C1 segment of cervical spinal cord (tissue), 14 donors: ENCODE data around the gene EPHB1.
A peak's percentile ranks its signal among the peaks of the same experiment; 100 is the strongest.

Experiments used
- DNase-seq, 14 donors: peaks; one replicate each; lab custom pipeline; 2025; lab: John Stamatoyannopoulos, UW

Gene EPHB1

DNA sequence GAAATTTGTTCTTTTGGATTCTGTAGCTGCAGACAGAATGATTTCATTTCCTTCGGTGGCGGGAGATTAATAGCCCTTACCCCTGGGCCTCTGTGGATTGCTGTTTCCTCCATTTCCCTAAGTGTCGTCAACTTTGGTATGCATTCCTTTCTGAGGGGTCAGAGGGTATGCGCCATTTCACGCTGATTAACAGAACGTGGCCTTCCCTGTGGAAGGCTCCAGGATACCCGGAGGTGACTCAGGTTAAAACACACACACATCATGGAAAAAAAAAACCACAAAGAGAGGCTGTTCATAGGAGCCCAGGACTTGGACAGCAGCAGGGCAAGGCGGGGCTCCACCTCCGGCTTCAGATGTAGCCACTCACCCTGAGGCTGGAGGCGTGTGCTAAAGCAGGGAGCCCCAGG is 51.9 kb downstream of the EPHB1 start:
- DNase-seq = no peak

DNA sequence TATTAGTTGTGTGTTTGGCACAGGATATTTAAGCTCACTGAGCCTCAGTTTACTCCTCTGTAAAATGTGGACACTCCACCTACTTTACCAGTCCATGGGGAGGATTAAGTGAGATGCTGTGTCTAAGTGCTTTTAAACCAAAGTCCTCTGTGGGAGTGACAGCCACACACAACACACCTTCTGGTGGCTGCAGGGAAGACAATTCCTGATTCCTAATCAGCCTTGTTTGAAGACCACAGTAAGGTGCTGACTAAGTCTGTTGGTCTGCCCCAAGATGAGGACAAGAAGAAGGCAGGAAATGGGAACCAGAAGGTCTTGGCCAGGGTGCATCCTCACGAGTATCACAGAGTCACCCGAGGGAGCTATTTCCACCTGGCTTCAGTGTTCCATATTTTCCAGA is 52.3 kb downstream of the EPHB1 start:
- DNase-seq = no peak

DNA sequence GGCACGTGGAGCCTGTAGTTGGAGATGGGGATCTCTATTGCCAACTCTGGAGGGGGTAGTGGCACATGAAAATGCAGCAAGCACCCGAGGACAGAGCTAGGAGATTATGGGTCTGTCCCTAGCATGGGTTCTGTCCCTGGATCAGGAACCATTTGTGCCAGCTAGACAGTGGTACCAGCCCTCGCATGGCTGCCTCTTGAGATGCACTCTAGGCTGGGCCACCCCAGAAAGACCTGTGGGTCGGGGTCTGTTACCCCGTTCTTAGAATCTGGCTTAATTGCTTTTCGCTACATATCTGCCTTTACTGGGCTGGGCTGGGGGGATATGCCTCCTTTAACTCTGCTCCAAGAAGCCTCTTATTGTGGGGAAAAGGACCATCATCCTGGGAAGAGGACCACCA is 54.5 kb downstream of the EPHB1 start:
- DNase-seq = no peak

DNA sequence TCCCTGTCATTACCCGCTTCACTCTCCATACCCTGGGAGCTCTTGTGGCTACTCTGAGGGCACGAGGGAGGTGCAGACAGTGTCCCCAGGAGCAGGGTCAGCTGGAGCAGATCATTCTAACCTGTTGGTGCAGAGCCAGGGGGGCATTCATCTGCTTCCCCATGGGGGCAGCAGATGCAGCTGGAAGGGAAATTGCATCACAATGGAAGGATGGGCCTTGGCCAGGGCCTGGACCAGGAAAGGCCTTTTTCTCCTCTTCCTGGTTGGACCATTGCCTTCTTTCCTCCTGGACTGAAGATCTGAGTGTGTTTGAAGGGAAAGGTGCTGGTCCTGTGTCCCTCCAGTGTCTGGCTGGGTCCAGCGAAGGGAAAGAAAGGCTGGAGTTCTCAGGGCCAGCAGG is 55.7 kb downstream of the EPHB1 start:
- peak in 1 of 14 donors; percentile 54 for DNase-seq

DNA sequence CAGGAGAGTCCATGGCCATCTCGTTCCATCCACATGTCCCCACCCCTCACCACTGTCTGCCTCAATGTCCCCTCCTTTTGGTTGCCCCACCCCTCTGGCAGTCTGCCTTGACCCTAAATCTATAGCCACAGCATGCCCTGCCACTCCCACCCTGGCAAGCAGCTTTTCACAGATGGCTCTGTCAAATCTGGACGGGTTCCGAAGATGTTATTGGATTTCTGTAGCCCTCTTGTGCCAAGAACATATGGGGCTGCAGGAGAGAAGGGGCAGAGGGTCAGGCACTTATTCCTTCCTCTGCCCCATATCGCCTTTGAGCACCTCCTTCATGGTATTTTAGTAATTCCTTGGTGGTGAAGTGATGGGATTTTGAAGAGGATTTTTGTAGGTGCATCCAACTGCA is 57.1 kb downstream of the EPHB1 start:
- DNase-seq = peak in 1 of 14 donors; percentile 82

DNA sequence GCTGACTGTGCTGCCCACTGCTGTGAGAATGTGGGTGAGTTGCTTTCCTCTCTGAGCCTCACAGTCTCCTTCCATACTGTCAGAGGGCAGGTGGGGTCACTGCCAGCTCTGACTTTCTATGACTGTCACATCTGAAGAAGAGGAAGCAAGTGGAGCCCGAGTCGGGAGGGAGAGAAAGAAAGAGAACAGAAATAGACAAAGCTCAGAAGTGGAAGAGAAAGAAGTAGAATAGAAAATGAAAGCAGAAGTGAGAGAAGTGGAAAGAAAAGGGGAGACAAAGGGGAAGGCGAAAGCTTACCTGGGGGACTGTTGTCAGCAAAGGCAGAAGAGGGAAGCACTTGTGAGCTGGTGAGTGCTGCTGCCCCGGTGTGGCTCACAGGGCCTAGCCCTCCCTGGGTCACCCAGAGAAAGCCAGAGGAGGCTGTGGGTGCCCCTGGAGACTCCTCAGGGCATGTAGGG is 57.9 kb downstream of the EPHB1 start:
- DNase-seq = peak in 4 of 14 donors; percentile 9 to 31 (median 16)

DNA sequence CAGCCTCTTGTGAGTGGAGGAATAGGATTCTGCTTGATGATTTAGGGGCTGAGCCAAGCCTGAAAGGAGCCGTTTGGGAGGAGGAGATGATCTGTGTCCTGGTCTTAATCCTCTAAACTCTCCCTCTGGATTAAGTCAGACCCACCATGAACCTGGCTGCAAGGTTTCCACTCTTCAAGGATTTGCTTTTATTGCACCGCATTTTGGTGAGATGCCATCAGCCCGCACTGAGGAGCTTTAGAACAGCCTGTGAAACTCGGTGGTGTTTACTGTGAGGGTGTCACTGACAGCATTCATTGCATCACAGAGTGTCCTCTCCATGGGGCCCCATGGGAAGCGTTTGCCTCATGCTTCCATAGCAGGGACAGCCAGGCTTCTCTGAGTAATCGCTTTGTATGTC is 59.2 kb downstream of the EPHB1 start:
- DNase-seq = peak in 1 of 14 donors; percentile 69

DNA sequence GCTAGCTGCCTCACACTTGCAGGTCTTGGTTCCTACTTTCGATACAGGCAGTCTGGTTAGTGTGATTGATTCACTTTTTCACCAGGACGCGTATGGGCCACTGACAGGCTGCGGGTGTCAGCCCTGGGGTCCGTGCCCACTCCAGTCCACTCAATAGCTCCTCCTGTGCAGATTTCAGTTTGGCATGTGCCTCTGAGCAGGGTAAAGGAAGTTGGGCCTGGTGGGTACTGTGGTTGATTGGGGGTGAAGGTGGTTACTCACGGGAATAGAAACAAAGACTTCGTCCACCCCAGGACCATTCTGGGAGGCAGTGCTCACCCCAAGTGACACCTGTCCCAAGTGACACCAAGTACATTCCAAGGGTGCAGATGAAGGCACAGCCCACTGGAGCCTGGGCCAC is 62.3 kb downstream of the EPHB1 start:
- no peak for DNase-seq

DNA sequence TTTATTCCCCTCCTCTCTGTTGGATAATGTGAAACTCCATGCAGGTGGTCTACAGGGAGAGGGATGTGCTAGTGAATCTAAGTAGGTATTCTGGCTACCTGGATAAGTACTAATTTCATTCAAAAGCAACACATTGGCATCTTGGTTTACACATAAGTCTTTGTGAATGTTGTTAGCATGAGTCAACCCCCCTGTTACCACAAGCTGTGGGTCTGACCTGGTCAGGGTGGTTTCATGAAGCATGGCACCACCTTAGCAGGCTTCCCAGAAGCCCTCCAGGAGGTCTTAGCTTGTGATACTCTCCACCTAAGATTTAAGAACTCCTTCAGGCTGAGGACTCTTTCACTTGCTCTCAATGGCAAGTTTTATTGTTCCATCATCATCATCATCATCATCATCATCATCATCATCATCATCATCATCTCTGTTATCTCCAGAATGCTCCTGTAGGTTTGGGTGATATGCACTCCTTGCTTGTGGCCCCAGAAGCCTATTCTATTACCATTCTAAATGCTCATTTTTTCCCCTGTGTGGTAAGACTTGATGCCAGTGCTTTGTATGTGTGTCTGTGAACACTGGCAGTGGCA is 62.8 kb downstream of the EPHB1 start:
- no peak for DNase-seq

DNA sequence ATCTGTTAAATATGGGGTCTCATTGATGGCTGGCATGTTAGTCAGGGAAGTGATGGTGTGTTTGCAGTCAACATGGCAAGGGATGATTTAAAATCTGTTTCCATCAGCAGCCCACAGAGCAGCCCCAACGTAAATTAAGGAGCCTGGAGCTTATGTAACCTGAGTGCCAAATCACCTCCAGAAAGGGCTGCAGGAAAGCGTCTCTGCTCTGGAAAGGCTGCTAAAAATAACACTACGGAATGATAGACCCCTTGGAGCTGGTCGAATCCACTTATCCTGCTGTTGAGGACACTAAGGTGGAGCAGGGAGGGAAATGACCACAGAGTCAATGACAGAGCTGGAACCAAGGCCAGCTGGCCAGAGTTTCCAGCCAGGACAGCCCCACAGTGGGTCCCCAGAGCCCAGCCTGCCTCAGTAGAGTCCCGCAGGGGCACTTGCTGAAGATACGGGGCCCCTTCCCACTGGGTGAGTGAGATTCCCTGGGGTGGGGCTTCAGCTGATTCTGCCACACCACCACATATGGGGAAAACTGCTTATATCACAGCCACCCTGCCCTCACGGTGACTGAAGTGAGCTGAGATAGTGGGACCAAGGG is 63.5 kb downstream of the EPHB1 start:
- DNase-seq = peak in 1 of 14 donors; percentile 69

DNA sequence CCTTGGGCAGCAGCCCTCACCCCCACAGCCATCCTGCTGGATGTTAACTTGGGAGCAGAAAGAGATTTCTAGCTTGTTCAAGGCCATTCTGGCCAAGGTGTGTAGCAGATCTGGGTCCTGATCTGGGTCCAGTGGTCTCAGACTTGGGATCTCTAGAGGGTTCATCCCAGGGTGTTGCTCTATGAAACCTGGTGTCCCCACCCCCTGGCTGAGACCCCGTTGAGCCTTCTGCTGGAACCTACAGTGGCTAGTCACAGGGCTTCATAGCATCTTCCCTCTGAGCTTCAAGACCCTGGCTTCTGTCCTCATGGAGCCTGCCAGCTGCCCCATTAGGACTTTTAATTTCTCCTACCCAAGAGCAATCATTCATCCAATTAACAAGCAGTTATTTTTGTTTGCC is 64.3 kb downstream of the EPHB1 start:
- DNase-seq = no peak

DNA sequence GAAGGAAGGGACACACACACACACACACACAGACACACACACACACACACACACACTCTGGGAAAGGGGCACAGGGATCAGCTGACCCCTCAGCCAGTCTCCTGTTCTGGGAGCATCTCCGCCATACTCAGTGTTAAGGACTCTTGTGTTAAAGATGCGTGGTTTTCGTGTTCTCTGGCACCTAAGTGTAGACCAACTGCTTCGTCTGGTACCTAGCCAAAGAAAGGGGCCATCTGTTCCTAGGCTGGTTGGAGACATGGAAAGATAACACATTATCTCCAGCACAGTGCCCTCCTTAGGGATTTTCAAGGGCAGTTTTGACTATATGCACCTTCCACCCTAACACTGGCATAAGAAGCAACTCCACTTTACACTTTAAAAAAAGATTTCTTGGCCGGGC is 65.1 kb downstream of the EPHB1 start:
- peak in 2 of 14 donors; percentile 25 to 91 for DNase-seq

DNA sequence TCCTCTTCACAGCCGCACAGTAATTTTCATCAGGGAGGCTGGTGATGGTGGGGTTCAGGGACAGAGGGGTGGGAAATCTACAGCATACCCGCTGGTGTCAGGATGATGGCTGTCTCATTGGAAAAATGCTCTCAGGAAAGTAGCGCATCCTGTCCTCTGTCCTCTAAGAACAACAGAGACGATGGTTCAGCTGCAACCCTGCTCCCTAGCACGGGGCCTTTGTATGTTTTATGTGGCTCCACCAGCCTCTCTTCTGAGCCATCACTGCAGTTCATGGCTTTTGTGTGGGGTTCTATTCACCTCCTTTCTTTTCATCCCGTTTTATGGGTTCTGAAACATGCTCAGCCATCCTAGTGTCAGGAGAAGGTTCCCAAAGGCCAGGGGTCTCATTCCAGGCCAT is 68.9 kb downstream of the EPHB1 start:
- DNase-seq = no peak

DNA sequence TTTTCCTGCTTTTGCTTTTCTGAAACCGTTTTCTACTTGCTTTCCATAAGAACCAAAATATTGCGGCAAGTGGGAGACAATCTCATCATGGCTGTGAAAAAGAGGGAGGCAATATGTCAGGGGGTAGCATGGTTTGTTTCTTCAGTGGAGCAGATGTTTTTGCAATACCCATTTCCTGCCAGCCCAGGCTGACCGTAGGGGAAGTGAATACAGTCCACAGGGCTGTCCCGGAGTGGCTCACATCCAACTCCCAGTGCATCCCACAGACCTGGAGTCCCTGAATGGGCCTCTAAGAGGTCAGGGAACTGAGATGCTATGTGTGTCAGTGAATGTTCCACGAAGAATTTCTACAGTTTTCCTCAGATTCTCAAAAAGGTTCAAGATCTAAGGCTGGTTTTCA is 69.6 kb downstream of the EPHB1 start:
- DNase-seq = no peak

DNA sequence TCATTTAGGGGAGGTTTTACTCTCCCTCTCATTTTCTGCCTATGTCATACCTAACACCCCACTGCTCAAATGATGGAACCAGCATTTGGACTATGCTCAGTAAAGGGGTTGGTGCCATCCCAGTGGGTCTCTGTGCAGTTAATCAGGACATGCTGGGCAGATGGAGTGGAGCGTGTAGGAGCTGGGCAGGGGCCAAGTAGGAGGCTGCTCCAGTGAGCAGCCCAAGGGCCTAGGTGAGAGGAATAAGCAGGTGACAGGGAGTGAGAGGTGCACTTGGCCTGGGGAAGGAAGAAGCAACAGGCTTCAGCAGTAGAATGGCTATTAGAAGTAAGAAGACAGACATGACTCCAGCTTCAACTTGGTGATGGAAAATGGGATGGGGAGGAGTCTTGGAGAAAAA is 72.2 kb downstream of the EPHB1 start:
- peak in 1 of 14 donors; percentile 57 for DNase-seq

DNA sequence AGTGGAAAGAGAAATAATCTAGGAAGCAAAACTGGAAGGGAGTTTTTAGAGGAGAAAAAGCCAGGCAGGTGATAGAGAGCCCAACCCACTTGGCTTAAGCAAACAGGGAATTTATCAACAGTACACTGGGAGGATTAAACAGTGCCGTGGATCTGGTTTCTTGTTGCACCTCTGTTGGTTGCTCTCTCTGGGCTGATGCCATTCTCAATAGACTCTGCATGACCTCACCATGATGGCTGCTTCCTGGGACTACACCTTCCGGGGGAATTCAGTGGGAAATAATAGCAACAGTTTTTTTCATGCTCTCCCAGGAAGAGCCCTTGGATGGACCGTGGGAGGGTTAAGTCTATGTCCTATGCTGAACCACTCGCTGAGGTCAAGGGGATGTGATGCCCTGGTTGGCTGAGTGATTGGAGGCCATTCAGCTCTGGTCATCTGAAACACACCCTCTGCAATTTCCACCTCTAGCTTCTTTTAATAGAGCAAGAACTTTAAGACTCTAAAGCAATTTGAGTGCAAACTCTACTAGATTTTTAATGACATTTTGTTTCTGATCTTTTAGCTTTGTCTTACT is 74.2 kb downstream of the EPHB1 start:
- DNase-seq = no peak

DNA sequence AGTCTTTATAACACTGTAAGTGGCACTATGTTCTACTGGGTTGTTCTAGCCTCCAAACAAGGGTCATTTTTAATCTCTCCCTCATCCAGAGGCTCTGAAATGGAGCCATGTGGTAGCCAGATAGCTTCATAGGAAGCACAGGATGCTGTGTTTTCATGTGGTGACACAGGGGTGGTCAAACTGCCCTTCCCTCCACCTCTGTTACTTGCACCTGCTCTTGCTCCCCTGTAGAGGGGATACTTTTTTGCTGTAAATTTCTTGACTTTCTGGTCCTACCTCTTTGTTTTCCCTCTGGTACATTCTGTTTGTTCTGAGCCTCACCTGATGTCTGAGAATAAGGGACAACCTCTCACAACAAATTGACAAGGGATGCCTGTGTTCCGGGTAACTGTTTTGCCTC is 76.8 kb downstream of the EPHB1 start:
- DNase-seq = no peak

DNA sequence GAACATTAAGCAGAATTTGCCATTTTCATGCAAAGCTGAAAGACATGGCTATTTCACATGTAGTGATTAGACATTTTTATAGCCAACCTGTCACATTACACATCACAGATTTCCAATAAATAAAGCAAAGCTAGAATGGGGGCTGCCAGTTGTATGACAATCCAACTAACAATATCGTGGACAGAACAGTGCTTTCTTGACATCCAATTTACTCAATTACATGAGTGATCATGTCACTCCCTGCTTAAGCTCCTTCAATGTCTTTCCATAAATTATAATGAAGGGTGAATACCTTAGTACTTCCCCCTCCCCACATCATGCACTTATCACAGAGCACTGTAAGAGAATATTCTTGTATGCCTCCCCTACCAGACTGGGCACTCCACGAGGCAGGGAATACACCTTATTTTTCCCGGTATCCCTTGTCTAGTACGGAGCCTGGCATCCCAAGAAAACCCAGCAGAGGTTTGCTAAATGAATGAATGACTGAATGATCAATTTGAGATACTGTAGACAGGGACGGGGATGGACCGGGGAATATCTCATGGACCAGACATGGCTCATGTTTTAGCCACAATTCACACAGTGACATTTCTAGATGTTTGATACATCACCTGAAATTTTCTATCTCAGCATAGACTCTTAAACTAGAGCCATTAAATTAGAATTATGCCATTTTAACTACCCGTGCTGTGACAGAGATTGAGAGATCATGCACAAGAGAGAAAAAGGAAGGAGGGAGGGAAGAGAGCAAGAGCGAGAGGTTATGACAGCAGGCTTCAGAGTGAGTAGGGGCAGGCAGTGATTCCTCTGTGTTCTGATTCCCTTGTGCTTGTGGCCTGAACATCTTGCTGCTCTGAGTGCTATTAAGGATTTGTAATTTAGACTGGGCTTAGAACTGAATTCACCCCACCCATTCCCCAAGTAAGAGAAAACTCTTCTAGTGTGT is 77.7 kb downstream of the EPHB1 start:
- no peak for DNase-seq

DNA sequence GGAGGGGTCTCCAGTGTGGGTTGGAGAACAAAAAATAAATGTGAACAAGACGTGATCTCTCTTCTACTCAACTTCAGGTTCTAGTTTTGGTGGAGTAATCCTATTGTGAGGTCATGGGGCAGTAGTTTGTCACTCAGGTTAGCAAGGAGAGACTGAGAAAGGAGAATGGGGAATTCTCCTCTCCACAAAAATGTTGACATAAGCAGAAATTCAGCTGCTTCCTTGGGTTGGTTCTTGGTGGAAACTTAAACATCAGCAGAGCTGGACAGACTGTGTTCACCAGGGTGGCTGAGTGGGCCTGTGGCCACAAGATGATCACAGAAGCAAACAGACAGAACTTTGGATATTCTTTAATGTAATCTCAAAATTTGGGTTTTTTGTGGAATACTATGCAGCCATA is 78.7 kb downstream of the EPHB1 start:
- DNase-seq = no peak

DNA sequence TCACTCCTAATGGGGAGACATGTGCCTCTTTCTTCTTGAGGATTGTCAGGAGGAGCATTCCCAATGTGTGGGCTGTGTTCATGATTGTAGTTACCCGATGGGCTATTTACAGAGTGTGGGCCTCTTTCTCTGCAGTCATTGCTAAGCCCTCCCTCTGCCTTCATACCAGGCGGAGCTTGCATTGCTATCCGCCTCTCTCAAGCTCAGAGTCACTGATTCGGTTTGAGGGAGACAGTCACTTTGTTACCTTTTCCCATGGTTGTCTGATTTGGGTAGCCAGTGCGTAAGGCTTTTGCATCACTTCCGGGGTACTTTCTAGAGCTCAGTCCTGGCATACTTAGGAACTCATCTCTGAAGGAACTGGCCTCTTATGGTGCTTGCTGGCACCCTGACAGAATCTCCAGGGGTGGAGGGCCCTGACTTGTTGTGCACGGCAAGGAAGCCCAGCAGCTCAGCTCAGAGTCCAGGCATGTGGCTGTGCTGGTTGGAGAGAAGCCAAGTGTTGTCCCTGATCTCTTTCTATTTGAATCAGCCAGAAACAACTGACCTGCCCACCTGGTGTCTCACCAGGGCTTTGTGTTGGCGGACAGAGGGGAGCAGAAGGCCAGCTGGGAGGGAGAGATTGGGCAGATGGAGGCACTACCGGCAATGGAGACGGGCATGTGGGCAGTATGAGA is 79.8 kb downstream of the EPHB1 start:
- peak in 2 of 14 donors; percentile 28 to 98 for DNase-seq

DNA sequence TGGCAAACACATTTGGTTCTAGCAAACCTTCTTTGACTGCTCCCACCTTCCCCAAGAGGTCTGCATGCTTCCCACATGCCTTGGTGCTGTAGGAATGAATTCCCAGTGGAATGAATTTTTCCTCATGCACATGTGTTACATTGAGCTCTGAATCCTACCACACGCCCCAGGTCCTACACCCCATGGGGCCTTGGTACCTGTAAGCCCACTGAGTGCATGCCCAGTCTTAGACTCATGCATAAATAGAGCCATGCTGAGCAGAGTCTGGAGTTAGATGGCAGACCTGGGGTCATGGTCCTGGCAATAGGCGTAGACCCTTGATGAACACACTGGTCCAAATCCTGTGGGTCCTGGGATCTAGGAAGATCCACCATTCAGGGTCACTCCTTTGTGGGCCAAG is 81.8 kb downstream of the EPHB1 start:
- no peak for DNase-seq

DNA sequence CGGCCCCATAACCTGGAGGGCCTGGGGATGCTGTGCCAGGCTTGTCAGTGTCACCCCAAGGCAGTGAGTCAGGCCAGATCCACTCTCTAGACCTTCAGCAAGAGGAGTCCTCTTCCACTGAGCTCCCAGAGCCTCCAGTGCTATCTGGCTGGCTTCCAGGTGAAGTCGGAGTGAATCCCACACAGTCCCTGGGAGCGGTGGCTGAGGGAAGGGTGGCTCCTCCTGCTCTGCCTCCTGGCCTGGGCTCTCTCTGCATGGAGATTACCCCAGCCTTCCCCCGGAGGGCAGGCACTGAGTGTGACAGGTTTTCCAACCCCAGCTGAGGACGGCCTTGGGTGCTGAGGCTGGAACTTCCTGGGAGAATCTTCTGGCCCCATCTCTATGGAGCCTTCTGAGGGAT is 82.7 kb downstream of the EPHB1 start:
- DNase-seq = no peak
